Mucosa of stomach (tissue), 1 donor: ENCODE measurements around the gene CAB39L.

Experiments
- H3K27me3 ChIP-seq: one replicate; pipeline ENCODE4 v1.7.0; 2013; ENCODE audit warnings: mild to moderate bottlenecking, low read length; ENCODE audit not compliant: control insufficient read depth, insufficient read depth
- H3K36me3 ChIP-seq: one replicate; pipeline ENCODE4 v1.7.0; 2013; ENCODE audit warnings: low read length; ENCODE audit not compliant: control insufficient read depth, insufficient read depth
- H3K4me1 ChIP-seq: one replicate; pipeline ENCODE4 v1.7.0; 2013; ENCODE audit warnings: mild to moderate bottlenecking, low read length; ENCODE audit not compliant: control insufficient read depth, insufficient read depth
- H3K4me3 ChIP-seq: one replicate; pipeline ENCODE4 v1.7.0; 2013; ENCODE audit warnings: low read length
- H3K9ac ChIP-seq: one replicate; pipeline ENCODE4 v1.7.0; 2013; ENCODE audit warnings: mild to moderate bottlenecking, low read length, moderate library complexity
- H3K9me3 ChIP-seq: one replicate; pipeline ENCODE4 v1.7.0; 2013; ENCODE audit warnings: mild to moderate bottlenecking, low read length, moderate library complexity; ENCODE audit not compliant: control insufficient read depth
- donor health status: Pancreatic carcinoma.

CAB39L gene

GRCh38 chr13:49436890-49437289 lies 7.0 kb downstream of the CAB39L start:
- no peaks in the 10 kb centered on the region for H3K9me3 ChIP-seq
- no peaks in the 10 kb centered on the region for H3K4me1 ChIP-seq
- no peaks in the 10 kb centered on the region for H3K27me3 ChIP-seq
- H3K9ac ChIP-seq, result no peak overlapping the region
- no peak overlapping the region for H3K4me3 ChIP-seq
- no peaks in the 10 kb centered on the region for H3K36me3 ChIP-seq

- H3K9ac ChIP-seq, result no peak overlapping the region
- no peak overlapping the region for H3K4me3 ChIP-seq
- H3K36me3 ChIP-seq, result no peaks in the 10 kb centered on the region
- H3K4me1 ChIP-seq, result no peaks in the 10 kb centered on the region
- no peaks in the 10 kb centered on the region for H3K27me3 ChIP-seq
- H3K9me3 ChIP-seq, result no peaks in the 10 kb centered on the region
Observed at GRCh38 chr13:49435992-49436391, 7.9 kb downstream of the CAB39L start.

GRCh38 chr13:49429121-49429520 lies 14.7 kb downstream of the CAB39L start:
- Histone ChIP-seq H3K9me3 (no peaks in the 10 kb centered on the region), H3K9ac (no peak overlapping the region), H3K4me3 (no peak overlapping the region), H3K36me3 (no peaks in the 10 kb centered on the region), H3K4me1 (no peaks in the 10 kb centered on the region), H3K27me3 (no peaks in the 10 kb centered on the region)

GRCh38 chr13:49428041-49428763 lies 15.7 kb downstream of the CAB39L start:
- H3K36me3 ChIP-seq, result no peaks in the 10 kb centered on the region
- no peaks in the 10 kb centered on the region for H3K27me3 ChIP-seq
- H3K4me3 ChIP-seq, result no peak overlapping the region
- H3K9me3 ChIP-seq, result no peaks in the 10 kb centered on the region
- no peaks in the 10 kb centered on the region for H3K4me1 ChIP-seq
- no peak overlapping the region for H3K9ac ChIP-seq

GRCh38 chr13:49424011-49424560 lies 19.8 kb downstream of the CAB39L start:
- Histone ChIP-seq H3K36me3 (no peaks in the 10 kb centered on the region), H3K9ac (no peak overlapping the region), H3K4me1 (no peaks in the 10 kb centered on the region), H3K9me3 (no peaks in the 10 kb centered on the region), H3K27me3 (no peaks in the 10 kb centered on the region), H3K4me3 (no peak overlapping the region)

- H3K4me1 ChIP-seq, result no peaks in the 10 kb centered on the region
- H3K9me3 ChIP-seq, result no peaks in the 10 kb centered on the region
Observed at GRCh38 chr13:49421391-49421790, 22.5 kb downstream of the CAB39L start.

GRCh38 chr13:49419276-49419675 lies 24.6 kb downstream of the CAB39L start:
- no peaks in the 10 kb centered on the region for H3K9me3 ChIP-seq
- no peaks in the 10 kb centered on the region for H3K27me3 ChIP-seq
- H3K36me3 ChIP-seq, result no peaks in the 10 kb centered on the region
- H3K4me3 ChIP-seq, result no peak overlapping the region
- H3K9ac ChIP-seq, result no peak overlapping the region
- H3K4me1 ChIP-seq, result no peaks in the 10 kb centered on the region

More at GRCh38 chr13:49421391-49421790, 22.5 kb downstream of the CAB39L start:
- Histone ChIP-seq H3K9ac (no peak overlapping the region), H3K36me3 (no peaks in the 10 kb centered on the region), H3K4me3 (no peak overlapping the region), H3K27me3 (no peaks in the 10 kb centered on the region)

GRCh38 chr13:49418206-49418605 lies 25.7 kb downstream of the CAB39L start:
- Histone ChIP-seq H3K36me3 (no peaks in the 10 kb centered on the region), H3K9ac (no peak overlapping the region), H3K27me3 (no peaks in the 10 kb centered on the region), H3K4me3 (no peak overlapping the region), H3K4me1 (no peaks in the 10 kb centered on the region), H3K9me3 (no peaks in the 10 kb centered on the region)

- H3K9me3 ChIP-seq, result no peaks in the 10 kb centered on the region
- no peak overlapping the region for H3K9ac ChIP-seq
- H3K4me3 ChIP-seq, result no peak overlapping the region
- no peaks in the 10 kb centered on the region for H3K36me3 ChIP-seq
- no peaks in the 10 kb centered on the region for H3K4me1 ChIP-seq
- no peaks in the 10 kb centered on the region for H3K27me3 ChIP-seq
Observed at GRCh38 chr13:49417161-49417560, 26.7 kb downstream of the CAB39L start.

GRCh38 chr13:49412749-49413148 lies 31.1 kb downstream of the CAB39L start:
- H3K36me3 ChIP-seq, result no peaks in the 10 kb centered on the region
- H3K9ac ChIP-seq, result no peak overlapping the region
- H3K27me3 ChIP-seq, result no peaks in the 10 kb centered on the region
- H3K9me3 ChIP-seq, result no peaks in the 10 kb centered on the region
- no peak overlapping the region for H3K4me3 ChIP-seq
- no peaks in the 10 kb centered on the region for H3K4me1 ChIP-seq

GRCh38 chr13:49411353-49411752 lies 32.5 kb downstream of the CAB39L start:
- Histone ChIP-seq H3K9me3 (no peaks in the 10 kb centered on the region), H3K9ac (no peak overlapping the region), H3K27me3 (no peaks in the 10 kb centered on the region), H3K4me3 (no peak overlapping the region), H3K4me1 (no peaks in the 10 kb centered on the region), H3K36me3 (no peaks in the 10 kb centered on the region)

GRCh38 chr13:49410477-49410876 lies 33.4 kb downstream of the CAB39L start:
- H3K36me3 ChIP-seq, result no peaks in the 10 kb centered on the region
- no peak overlapping the region for H3K9ac ChIP-seq
- no peak overlapping the region for H3K4me3 ChIP-seq
- no peaks in the 10 kb centered on the region for H3K27me3 ChIP-seq
- no peaks in the 10 kb centered on the region for H3K9me3 ChIP-seq
- no peaks in the 10 kb centered on the region for H3K4me1 ChIP-seq
